Measurements from ENCODE around the gene PRICKLE2.

PRICKLE2 gene

DNA sequence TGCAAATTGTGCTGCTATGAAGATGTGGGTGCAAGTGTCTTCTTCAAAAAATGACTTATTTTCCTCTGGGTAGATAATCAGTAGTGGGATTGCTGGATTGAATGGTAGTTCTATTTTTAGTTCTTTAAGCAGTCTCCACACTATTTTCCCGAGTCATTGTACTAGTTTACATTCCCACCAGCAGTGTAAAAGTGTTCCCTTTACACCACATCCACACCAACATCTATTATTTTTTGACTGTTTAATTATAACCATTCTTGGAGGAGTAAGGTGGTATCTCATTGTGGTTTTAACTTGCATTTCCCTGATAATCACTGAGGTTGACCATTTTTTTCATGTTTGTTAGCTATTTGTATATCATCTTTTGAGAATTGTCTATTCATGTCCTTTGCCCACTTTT is 182.3 kb downstream of the PRICKLE2 start:
- DNase-seq (ENCODE audit: low spot score): no peak

Measured in hepatic stellate cell (primary cell).